Inflammatory macrophage treated with lipopolysaccharide for 1 hour (primary cell): Measurements from ENCODE around the gene C12orf76.

Experiments
- DNase-seq, 2 donors: peaks; one replicate each; pipeline ENCODE4 v3.0.0-alpha.2; 2020 to 2022

C12orf76 gene

GRCh38 chr12:109994401-109995175 lies 53.7 kb downstream of the C12orf76 start:
- peak; percentile 27 to 38 for DNase-seq

DNA sequence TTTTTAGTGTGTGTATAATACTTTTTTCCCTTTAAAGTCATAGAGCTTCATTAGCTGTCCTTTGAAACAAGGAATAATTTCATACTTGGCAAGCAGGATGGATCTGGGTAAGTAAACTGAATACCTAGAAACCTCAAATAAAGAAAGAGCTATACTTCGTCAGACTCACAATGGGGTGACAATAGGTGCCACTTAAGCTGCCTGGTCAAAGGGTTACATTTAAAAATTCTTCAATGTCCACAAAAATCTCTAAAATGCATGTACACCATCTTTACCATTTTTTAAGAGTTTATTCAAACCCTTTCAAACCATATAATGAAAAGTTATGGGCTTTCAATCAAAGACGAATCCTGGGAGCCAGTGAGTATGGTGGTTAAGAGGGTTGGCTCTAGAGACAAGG lies 55.2 kb downstream of the C12orf76 start:
- DNase-seq = no peak

- DNase-seq = no peak
Measured at GRCh38 chr12:109991586-109991985, 56.7 kb downstream of the C12orf76 start.
